ENCODE results near the gene PLEK. TPM values are rescaled to one million over a fixed set of nuclear protein-coding genes. Genes with fewer than 3 reads are reported as not detected.

The PLEK gene
- total and polyA plus RNA-seq, 10 of the 15 experiments (the other 5 are each of a cell fraction or from before 2014, with no cell fraction given) = 229 to 804 (median 362) TPM

DNA sequence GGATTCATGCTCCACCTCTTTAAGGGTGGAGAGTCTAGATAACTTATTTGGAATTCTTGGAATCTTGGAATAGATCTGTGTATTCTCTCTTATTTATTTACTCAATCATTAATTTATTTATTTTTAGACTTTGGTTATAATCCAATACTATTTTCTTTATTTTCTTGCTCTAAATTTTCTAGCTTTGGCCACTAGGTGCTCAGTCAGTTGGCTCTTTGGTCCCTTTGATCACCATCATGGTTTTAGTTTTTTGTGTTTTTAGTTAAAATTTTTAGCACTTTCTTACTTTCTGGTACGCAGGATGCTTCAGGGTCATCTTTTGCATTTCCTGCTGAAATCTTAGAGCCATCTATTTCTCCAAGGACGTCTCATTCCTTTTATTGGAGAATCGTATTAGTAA, 5.2 kb upstream of the PLEK start:
- no TSS peak for BruUV-seq (replicated peaks)
- no peaks in the 10 kb centered on the region for H4K20me1 ChIP-seq (ENCODE audit: control insufficient read depth, insufficient read depth)
- WGBS (ENCODE audit: insufficient coverage, insufficient replicate concordance, low lambda C conversion rate, missing lambda C conversion rate) = 79% methylated on average over 3 of the region's 3 CpGs
- POLR2A ChIA-PET = interaction anchor here (2.6 kb wide), 1 partner anchor 81 kb away, joined by 9 read pairs; no protein-coding TSS in a partner anchor
- no peaks in the 10 kb centered on the region for H3K9me3 ChIP-seq (replicated peaks; ENCODE audit: control insufficient read depth, insufficient read depth, low read length)
- no peak for FAIRE-seq
- no peak for ATAC-seq
- RAD21 ChIA-PET (ENCODE audit: unreplicated experiment) = interaction anchor here (1.3 to 4.5 kb wide), 2 partner anchors 25 to 81 kb away, joined by 3 to 54 read pairs; no protein-coding TSS in a partner anchor
- H3K27ac ChIP-seq (ENCODE audit: control insufficient read depth, insufficient read depth) = no peak overlapping the region
- intact Hi-C loops (cut with micrococcal nuclease; ENCODE audit: unreplicated experiment) (loop anchor here (5.0 kb wide), 1 partner anchor 238 kb away; no protein-coding TSS in a partner anchor), in situ Hi-C loops (cut with MboI) (loop anchor here (5.0 kb wide), 2 partner anchors 82 to 238 kb away; no protein-coding TSS in a partner anchor)
- TF ChIP-seq, protein P1, sequence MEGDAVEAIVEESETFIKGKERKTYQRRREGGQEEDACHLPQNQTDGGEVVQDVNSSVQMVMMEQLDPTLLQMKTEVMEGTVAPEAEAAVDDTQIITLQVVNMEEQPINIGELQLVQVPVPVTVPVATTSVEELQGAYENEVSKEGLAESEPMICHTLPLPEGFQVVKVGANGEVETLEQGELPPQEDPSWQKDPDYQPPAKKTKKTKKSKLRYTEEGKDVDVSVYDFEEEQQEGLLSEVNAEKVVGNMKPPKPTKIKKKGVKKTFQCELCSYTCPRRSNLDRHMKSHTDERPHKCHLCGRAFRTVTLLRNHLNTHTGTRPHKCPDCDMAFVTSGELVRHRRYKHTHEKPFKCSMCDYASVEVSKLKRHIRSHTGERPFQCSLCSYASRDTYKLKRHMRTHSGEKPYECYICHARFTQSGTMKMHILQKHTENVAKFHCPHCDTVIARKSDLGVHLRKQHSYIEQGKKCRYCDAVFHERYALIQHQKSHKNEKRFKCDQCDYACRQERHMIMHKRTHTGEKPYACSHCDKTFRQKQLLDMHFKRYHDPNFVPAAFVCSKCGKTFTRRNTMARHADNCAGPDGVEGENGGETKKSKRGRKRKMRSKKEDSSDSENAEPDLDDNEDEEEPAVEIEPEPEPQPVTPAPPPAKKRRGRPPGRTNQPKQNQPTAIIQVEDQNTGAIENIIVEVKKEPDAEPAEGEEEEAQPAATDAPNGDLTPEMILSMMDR (IDR thresholded peaks at IDR 0.05 in 2 of 3, conservative IDR thresholded peaks at IDR 0.05 in 1 of 3; ENCODE audit: control insufficient read depth in 2 of 3, extremely low read depth in 1 of 3, insufficient read depth in 1 of 3, low read depth in 3 of 3, low read length in 3 of 3) = 0 out of 6 replicates have a peak, but pooled peaks of 2 of the 3 experiments have one; percentile 16 to 20
- TF ChIP-seq RAD21 (IDR thresholded peaks at IDR 0.05; ENCODE audit: insufficient read depth, low read depth, low read length) (0 out of 2 replicates have a peak, but pooled peaks have one; percentile 11), ZBTB40 (IDR thresholded peaks at IDR 0.05; ENCODE audit: borderline replicate concordance) (no peak), POLR2A (IDR thresholded peaks at IDR 0.05; ENCODE audit: low read depth, low read length) (no peak)
- CTCF ChIA-PET = interaction anchor here (0.7 to 3.2 kb wide), 16 partner anchors 12 to 238 kb away, joined by 3 to 56 read pairs (median 4); no protein-coding TSS in a partner anchor
- no peak for DNase-seq (ENCODE audit: low read depth, low spot score)
- no peaks in the 10 kb centered on the region for H3K27me3 ChIP-seq (replicated peaks in 1 of 2; ENCODE audit: control insufficient read depth in 2 of 2, insufficient read depth in 2 of 2, low read length in 1 of 2)
- peaks cover 24% of the 10 kb centered on the region for H3K79me2 ChIP-seq (ENCODE audit: control insufficient read depth, insufficient read depth, low read length)
- H3K4me2 ChIP-seq (ENCODE audit: control insufficient read depth, insufficient read depth) = no peak overlapping the region
- SMC1A ChIA-PET (ENCODE audit: uncharacterized antibody, unreplicated experiment) = interaction anchor here (0.9 to 10.7 kb wide), 11 partner anchors 12 to 239 kb away, joined by 3 to 166 read pairs (median 5); no protein-coding TSS in a partner anchor
- no peak overlapping the region for H3K9ac ChIP-seq (ENCODE audit: control insufficient read depth, insufficient read depth, low read length)
- H3K4me1 ChIP-seq (ENCODE audit: control insufficient read depth, insufficient read depth, low read length) = peaks cover 21% of the 10 kb centered on the region
- no peak overlapping the region for H2AFZ ChIP-seq (ENCODE audit: control insufficient read depth, low read depth, low read length)
- H3K4me3 ChIP-seq = no peak overlapping the region
- no peaks in the 10 kb centered on the region for H3K36me3 ChIP-seq (ENCODE audit: control insufficient read depth in 2 of 2, insufficient read depth in 2 of 2, low read length in 1 of 2)

Measured in GM12878 (cell line).